Measurements from ENCODE around the gene SLC38A10. TPM values are rescaled to one million over a fixed set of nuclear protein-coding genes. Genes with fewer than 3 reads are reported as not detected.

The SLC38A10 gene
- polyA plus RNA-seq, 1 of the 3 experiments (the other 2 are of a cell fraction): 82.2 TPM

DNA sequence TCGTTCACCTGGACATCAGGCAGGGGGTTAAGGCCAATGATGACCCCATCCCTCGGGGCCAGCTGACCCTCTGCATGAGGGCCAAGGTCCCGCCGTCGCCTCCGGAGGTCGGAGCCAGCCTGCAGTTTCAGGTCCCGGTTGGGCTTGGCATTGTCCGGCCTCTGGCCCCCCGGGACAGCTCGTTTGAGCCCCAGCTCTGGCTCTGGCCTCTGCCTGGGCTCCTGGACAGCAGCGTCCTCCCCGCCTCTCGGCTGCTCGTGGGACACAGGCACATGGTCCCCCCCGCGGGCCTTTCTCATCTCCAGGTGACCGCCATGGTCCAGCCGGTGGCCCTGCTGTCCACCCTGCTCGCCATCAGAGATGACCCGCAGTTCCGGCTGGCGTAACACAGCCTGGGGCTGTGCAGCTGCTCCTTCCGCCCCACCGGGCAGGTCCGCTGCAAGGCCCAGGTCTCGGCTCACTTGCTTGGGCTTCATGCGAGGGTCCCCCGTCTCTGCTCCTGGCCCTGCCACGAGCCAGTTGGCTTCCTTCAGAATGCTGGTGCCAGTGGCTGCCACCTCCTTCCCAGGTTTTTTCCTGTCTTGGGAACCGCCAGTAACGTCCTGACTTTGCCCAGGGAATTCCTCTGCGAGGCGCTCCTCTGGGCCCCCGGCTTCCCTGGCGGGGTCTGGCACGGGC lies 49.3 kb downstream of the SLC38A10 start:
- no peak overlapping the region for H3K4me2 ChIP-seq
- H3F3A ChIP-seq (replicated peaks; ENCODE audit: insufficient read depth): peaks cover 4% of the 10 kb centered on the region
- no peaks in the 10 kb centered on the region for H3K9me2 ChIP-seq
- DNase-seq: no peak
- H3K79me2 ChIP-seq (ENCODE audit: insufficient read depth): peaks cover 15% of the 10 kb centered on the region; the same call in 1 of the 2 replicates
- H3K27me3 ChIP-seq (ENCODE audit: insufficient read depth): no peaks in the 10 kb centered on the region
- H3K4me1 ChIP-seq (ENCODE audit: control insufficient read depth in 1 of 2, insufficient read depth in 2 of 2, low read depth in 1 of 2, low read length in 1 of 2): peaks cover 0 to 36% of the 10 kb centered on the region in 2 experiments; a peak in 1 of 4 replicates
- H3K36me3 ChIP-seq (replicated peaks in 1 of 2; ENCODE audit: control insufficient read depth in 1 of 2, insufficient read depth in 2 of 2, low read length in 1 of 2): peaks cover 17 to 53% of the 10 kb centered on the region in 2 experiments
- POLR2A ChIA-PET: interaction anchor here (1.1 kb wide), 1 partner anchor 239 kb away, joined by 3 read pairs; no protein-coding TSS in a partner anchor
- H3K9ac ChIP-seq: no peak overlapping the region
- H2AFZ ChIP-seq (ENCODE audit: low read depth): no peak overlapping the region
- WGBS (ENCODE audit: low lambda C conversion rate): 95% methylated on average over 29 of the region's 37 CpGs
- peak overlapping the region in 1 of 2 experiments; percentile 62; a peak in 1 of 4 replicates for H3K27ac ChIP-seq (ENCODE audit: low read depth in 2 of 2, low read length in 1 of 2)
- CTCF ChIA-PET: interaction anchor here (0.7 to 12.8 kb wide), 5 partner anchors 9 to 222 kb away, joined by 3 to 133 read pairs (median 3); no protein-coding TSS in a partner anchor
- H3K4me3 ChIP-seq (ENCODE audit: low read depth in 2 of 2, low read length in 1 of 2): no peak overlapping the region
- TF ChIP-seq, protein P1, sequence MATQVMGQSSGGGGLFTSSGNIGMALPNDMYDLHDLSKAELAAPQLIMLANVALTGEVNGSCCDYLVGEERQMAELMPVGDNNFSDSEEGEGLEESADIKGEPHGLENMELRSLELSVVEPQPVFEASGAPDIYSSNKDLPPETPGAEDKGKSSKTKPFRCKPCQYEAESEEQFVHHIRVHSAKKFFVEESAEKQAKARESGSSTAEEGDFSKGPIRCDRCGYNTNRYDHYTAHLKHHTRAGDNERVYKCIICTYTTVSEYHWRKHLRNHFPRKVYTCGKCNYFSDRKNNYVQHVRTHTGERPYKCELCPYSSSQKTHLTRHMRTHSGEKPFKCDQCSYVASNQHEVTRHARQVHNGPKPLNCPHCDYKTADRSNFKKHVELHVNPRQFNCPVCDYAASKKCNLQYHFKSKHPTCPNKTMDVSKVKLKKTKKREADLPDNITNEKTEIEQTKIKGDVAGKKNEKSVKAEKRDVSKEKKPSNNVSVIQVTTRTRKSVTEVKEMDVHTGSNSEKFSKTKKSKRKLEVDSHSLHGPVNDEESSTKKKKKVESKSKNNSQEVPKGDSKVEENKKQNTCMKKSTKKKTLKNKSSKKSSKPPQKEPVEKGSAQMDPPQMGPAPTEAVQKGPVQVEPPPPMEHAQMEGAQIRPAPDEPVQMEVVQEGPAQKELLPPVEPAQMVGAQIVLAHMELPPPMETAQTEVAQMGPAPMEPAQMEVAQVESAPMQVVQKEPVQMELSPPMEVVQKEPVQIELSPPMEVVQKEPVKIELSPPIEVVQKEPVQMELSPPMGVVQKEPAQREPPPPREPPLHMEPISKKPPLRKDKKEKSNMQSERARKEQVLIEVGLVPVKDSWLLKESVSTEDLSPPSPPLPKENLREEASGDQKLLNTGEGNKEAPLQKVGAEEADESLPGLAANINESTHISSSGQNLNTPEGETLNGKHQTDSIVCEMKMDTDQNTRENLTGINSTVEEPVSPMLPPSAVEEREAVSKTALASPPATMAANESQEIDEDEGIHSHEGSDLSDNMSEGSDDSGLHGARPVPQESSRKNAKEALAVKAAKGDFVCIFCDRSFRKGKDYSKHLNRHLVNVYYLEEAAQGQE (IDR thresholded peaks at IDR 0.05; ENCODE audit: low read depth, low read length): no peak
- TF ChIP-seq EZH2phosphoT487 (IDR thresholded peaks at IDR 0.05; ENCODE audit: borderline replicate concordance, low read depth) (no peak), POLR2AphosphoS5 (IDR thresholded peaks at IDR 0.05; ENCODE audit: low read depth, low read length) (no peak), CHD2 (IDR thresholded peaks at IDR 0.05; ENCODE audit: low read length, partially characterized antibody) (no peak), ZBTB33 (IDR thresholded peaks at IDR 0.05; ENCODE audit: borderline replicate concordance, low read depth) (no peak), GATA2 (CRISPR knock-in tag; IDR thresholded peaks at IDR 0.05) (no peak), JUND (IDR thresholded peaks at IDR 0.05) (no peak), NFIC (IDR thresholded peaks at IDR 0.05; ENCODE audit: borderline replicate concordance) (no peak), TCF12 (IDR thresholded peaks at IDR 0.05) (no peak), FOSL2 (IDR thresholded peaks at IDR 0.05; ENCODE audit: borderline replicate concordance, low read depth) (no peak), CTCF (IDR thresholded peaks at IDR 0.05) (no peak)
- H3K9me3 ChIP-seq: no peaks in the 10 kb centered on the region
- peaks cover 13% of the 10 kb centered on the region for H4K20me1 ChIP-seq (ENCODE audit: insufficient read depth)

Measured in SK-N-SH (cell line).